Lower lobe of right lung (tissue), 2 donors: ENCODE measurements around the gene GPX7. TPM values are rescaled to one million over a fixed set of nuclear protein-coding genes. Genes with fewer than 3 reads are reported as not detected.

Source experiments
- ATAC-seq, 2 donors: fragments of 200-7000 bp; cut with Tn5 transposase; one replicate each; pipeline ENCODE4 v1.9.1; 2020 to 2022; ENCODE audit warnings: mild to moderate bottlenecking in 2 of 2, moderate library complexity in 2 of 2
- DNase-seq: peaks from one replicate; pipeline ENCODE4 v3.0.0-alpha.2; 2020
- H3K27ac ChIP-seq: fragments of 200-600 bp; one replicate; pipeline ENCODE4 v1.8.0; 2022
- H3K27me3 ChIP-seq: fragments of 200-600 bp; one replicate; pipeline ENCODE4 v1.8.0; 2022; ENCODE audit warnings: low read depth
- H3K36me3 ChIP-seq: fragments of 200-600 bp; one replicate; pipeline ENCODE4 v1.8.0; 2022; ENCODE audit warnings: mild to moderate bottlenecking
- H3K4me1 ChIP-seq: fragments of 200-600 bp; one replicate; pipeline ENCODE4 v1.8.0; 2022
- H3K4me3 ChIP-seq: fragments of 200-600 bp; one replicate; pipeline ENCODE4 v1.8.0; 2022; ENCODE audit warnings: mild to moderate bottlenecking
- H3K9me3 ChIP-seq: fragments of 200-600 bp; one replicate; pipeline ENCODE4 v1.8.0; 2022
- intact Hi-C: fragments of 100-400 bp; cut with DNase I; formaldehyde crosslinking; loops from one replicate; pipeline ENCODE4 v1.11.0; 2022
- total RNA-seq: library from RNA; stranded (reverse); fragmentation: NEBNext Ultra II Directional; extraction: Animal tissue kit (Norgen Biotek cat#: 25700); gene quantifications from one replicate; pipeline ENCODE4 v1.2.1, GENCODE V29; 2021
- TF ChIP-seq, protein P1 (sequence below): fragments of 200-600 bp; IDR thresholded peaks from one replicate; pipeline ENCODE4 v1.8.0; 2022; ENCODE audit warnings: antibody characterized with exemption, mild to moderate bottlenecking
- donor health status: DM: no; HTN: yes; CAD: no; lungs with severe emphysema.

The GPX7 gene
- total RNA-seq, 1 donor from 2014 or later = 4.3 TPM

DNA sequence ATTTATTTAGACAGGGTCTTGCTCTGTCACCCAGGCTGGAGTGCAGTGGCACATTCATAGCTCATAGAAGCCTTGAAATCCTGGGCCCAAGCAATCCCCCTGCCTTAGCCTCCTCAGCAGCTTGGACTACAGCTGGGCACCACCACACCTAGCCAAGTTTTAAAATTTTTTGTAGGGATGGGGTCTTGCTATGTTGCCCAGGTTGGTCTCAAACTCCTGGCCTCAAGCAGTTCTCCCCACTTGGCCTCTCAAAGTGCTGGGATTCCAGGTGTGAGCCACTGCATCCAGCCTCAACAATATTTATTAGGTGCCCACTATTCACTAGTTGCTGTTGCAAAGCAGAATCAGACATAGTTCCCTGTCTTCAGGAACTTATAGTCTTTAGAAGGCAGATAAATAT lies 14.1 kb upstream of the GPX7 start:
- intact Hi-C loops = no loop called here
- H3K9me3 ChIP-seq = no peaks in the 10 kb centered on the region
- no peak overlapping the region for H3K4me3 ChIP-seq
- H3K27me3 ChIP-seq = no peaks in the 10 kb centered on the region
- no peak overlapping the region for H3K27ac ChIP-seq
- no peak for DNase-seq
- H3K36me3 ChIP-seq = no peaks in the 10 kb centered on the region
- H3K4me1 ChIP-seq = no peaks in the 10 kb centered on the region
- ATAC-seq = no peak
- TF ChIP-seq, protein P1, sequence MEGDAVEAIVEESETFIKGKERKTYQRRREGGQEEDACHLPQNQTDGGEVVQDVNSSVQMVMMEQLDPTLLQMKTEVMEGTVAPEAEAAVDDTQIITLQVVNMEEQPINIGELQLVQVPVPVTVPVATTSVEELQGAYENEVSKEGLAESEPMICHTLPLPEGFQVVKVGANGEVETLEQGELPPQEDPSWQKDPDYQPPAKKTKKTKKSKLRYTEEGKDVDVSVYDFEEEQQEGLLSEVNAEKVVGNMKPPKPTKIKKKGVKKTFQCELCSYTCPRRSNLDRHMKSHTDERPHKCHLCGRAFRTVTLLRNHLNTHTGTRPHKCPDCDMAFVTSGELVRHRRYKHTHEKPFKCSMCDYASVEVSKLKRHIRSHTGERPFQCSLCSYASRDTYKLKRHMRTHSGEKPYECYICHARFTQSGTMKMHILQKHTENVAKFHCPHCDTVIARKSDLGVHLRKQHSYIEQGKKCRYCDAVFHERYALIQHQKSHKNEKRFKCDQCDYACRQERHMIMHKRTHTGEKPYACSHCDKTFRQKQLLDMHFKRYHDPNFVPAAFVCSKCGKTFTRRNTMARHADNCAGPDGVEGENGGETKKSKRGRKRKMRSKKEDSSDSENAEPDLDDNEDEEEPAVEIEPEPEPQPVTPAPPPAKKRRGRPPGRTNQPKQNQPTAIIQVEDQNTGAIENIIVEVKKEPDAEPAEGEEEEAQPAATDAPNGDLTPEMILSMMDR = no peak

DNA sequence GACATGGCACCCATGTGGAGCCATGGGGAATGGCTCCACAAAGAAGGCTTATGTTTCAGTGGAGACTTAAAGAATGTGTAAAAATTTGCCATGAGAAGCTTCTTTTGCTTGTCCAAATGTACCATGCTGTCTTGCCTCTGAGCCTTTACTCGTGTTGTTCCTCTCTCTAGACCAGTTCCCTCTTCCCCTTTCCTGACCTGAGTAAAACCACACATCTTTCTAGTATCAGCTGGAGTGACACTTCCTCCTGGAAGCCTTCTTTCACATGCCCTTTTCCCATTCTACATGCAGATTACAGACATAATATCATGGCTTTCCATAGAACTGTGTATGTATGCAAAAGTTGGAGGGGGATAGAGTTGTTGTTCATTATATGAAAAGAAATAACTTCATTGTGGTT lies 13.6 kb upstream of the GPX7 start:
- Histone ChIP-seq H3K27ac (no peak overlapping the region), H3K27me3 (no peaks in the 10 kb centered on the region), H3K36me3 (no peaks in the 10 kb centered on the region), H3K9me3 (no peaks in the 10 kb centered on the region), H3K4me3 (no peak overlapping the region), H3K4me1 (no peaks in the 10 kb centered on the region)
- TF ChIP-seq, protein P1 = no peak
- ATAC-seq (peak in 1 of 2 donors; percentile 59), DNase-seq (no peak)
- intact Hi-C loops = no loop called here

DNA sequence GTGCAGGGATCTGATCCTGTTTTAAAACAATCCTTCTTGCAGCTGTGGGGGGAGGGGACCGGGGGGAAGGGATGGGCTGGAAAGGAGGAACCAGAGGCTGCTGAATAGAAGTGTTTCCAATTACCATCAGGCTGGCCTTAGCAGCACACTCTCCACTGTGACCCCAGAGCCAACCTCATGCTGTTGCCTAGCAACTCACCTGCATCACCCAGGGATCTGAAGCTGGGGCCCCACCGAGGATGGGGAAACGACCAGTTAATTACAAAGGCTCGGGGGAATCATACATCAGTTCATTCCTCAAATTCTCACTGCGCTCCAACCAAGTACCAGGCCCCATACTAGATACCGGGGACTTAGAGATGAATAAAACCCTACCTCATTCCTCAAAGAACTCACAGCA lies 11.9 kb upstream of the GPX7 start:
- intact Hi-C loops = no loop called here
- TF ChIP-seq, protein P1 = no peak
- H3K27me3 ChIP-seq = no peaks in the 10 kb centered on the region
- no peak for DNase-seq
- ATAC-seq = no peak
- H3K4me3 ChIP-seq = no peak overlapping the region
- H3K9me3 ChIP-seq = no peaks in the 10 kb centered on the region
- H3K27ac ChIP-seq = no peak overlapping the region
- no peaks in the 10 kb centered on the region for H3K36me3 ChIP-seq
- no peaks in the 10 kb centered on the region for H3K4me1 ChIP-seq

DNA sequence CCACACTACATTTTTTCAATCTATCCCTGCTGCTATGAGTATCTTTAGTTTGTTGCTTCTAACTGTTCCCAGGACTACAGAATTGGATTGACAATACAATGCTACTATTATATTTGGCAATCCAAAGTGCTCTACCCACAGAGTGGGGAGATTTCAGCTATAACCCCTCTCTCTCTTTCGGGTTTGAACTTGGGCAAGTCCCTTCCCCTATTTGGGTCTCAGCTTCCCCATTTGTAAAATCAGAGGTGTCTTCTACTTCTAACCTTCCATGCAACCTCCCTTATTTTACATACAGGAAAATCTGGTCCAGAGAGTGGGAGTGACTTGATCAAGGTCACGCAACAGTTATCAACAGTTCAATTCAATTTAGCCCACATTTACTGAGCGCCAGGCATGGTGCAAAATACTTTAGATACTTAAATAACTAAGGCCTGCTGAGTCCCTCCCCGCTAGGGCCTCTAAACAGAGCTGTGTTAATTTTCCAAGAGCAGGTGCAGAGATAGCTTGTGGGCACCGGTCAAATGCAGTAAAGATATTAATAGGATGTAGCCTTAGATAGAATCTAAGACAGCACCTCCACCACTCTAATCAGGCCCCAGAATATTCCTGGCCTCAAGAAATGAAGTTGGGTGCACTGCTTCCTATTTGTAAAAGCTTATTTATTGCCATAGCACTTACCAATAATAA lies 9.4 kb upstream of the GPX7 start:
- Histone ChIP-seq H3K9me3 (no peaks in the 10 kb centered on the region), H3K27me3 (no peaks in the 10 kb centered on the region), H3K36me3 (no peaks in the 10 kb centered on the region), H3K4me3 (no peak overlapping the region), H3K27ac (no peak overlapping the region), H3K4me1 (no peaks in the 10 kb centered on the region)
- DNase-seq (no peak), ATAC-seq (no peak)
- intact Hi-C loops = no loop called here
- TF ChIP-seq, protein P1 = no peak

DNA sequence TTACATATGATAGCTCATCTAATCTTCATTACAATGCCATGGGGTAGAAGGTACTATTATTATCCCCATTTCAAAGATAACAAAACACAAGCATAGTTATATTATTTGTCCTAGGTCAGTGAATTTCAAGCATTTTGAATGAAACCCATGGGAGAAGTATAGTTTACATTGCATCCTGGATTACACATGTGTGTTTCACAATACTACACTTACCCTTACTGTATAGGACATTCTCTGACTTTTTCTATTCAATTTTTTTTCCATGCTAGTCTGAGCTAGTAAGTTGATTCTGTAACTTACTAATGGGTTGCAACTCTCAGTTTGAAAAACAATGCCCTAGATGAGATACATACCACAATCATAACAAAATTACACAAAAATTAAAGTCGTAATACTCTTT lies 8.7 kb upstream of the GPX7 start:
- no peak for ATAC-seq
- TF ChIP-seq, protein P1 = no peak
- Histone ChIP-seq H3K4me3 (no peak overlapping the region), H3K4me1 (no peaks in the 10 kb centered on the region), H3K36me3 (no peaks in the 10 kb centered on the region), H3K9me3 (no peaks in the 10 kb centered on the region), H3K27ac (no peak overlapping the region), H3K27me3 (no peaks in the 10 kb centered on the region)
- intact Hi-C loops = no loop called here
- DNase-seq = no peak
